T follicular helper cell (primary cell): ENCODE data around the gene IL4I1.

Experiments used
- DNase-seq: peaks from one replicate; pipeline ENCODE4 v3.0.0-alpha.2; 2020; ENCODE audit warnings: low read depth

The IL4I1 gene

GRCh38 chr19:49895566-49896297, 955 bp downstream of the IL4I1 start:
- no peak for DNase-seq

- DNase-seq: no peak
Measured at GRCh38 chr19:49894879-49895565, 1.7 kb downstream of the IL4I1 start.

DNA sequence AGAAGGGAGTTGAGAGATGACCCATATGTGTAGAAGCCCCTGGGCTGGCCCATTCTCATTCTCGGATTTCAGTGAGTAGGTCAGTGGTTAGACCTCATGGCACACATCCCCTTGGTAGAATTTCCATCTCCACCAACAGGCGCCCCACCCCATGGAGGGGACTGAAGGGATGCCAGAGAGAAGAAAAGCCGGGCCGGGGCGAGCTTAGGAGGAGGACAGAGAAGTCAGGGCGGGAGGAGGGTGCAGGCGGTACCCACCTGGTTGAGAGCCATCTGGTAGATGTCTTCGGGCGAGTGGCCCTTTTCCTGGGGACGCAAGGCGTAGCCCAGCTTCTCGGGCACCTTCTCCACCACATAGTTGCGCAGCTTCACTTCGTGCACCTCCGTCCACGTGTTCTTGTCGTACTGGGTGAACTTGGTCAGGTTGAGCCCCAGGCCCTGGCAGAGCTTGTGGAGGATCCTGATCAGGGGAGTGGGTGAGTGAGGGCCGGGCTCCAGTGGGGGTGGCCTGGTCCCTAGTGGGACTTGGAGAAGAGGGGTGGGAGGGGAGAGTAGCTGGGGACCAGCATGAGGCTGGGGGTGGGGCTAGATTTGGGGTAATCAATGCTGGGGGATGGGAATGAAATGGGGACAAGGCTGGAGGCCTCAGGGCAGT, 2.5 kb downstream of the IL4I1 start:
- no peak for DNase-seq

DNA sequence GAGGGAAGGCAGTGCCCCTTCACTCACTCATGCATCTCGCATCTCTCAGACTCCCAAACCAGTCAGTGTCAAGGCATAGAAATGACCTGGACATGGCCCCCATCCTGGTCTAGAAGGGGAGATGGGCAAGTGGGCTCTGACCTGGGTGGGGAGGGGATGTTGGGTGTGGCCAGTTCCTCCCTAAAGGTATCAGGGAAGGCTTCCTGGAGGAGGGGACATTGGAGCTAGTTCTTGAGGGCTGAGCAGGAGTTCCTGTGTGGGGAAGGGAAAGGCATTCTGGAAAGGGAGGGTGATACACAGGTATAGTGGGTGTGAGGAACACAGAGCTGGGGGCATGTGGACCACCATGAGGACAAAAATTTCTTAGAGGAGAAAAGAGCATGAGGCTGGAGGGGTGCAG, 4.0 kb downstream of the IL4I1 start:
- no peak for DNase-seq

DNA sequence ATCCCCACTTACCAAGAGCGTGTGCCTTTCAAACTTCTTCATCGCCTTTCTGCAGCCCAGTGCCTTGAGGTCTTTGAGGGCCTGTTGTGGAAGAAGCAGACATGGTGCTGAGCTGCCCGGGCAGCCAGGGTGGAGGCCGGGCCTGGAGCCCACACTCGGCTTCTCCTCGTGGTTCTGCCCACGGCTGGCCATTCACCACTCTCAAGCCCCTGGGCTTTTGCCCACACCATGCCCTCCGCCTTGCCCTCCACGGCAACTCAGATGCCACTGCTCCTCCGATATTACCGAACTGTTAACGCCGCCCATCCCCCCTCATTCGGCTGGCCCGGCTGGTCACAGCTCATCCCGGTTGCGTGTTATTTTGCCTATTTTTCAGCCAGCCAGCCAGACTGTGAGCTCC, 5.3 kb downstream of the IL4I1 start:
- DNase-seq: no peak

- peak; percentile 64 for DNase-seq
Measured at GRCh38 chr19:49890349-49891311, 6.1 kb downstream of the IL4I1 start.

GRCh38 chr19:49889687-49890348, 6.9 kb downstream of the IL4I1 start:
- peak; percentile 63 for DNase-seq

- DNase-seq: no peak
Measured at GRCh38 chr19:49889038-49889686, 7.5 kb downstream of the IL4I1 start.

DNA sequence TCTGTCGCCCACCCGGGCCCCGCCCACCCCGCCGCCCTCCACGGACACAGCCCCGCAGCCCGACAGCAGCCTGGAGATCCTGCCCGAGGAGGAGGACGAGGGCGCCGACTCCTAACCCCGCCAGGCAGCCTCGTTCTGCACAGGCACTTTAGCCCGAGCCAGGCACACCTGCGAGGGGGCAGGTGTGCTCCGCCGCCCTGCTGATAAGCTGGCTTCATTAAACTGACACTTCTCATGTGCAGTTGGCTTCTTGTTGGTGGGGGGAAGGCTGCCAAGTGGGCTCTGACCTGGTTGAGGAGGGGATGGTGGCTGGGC, 8.2 kb downstream of the IL4I1 start:
- no peak for DNase-seq

DNA sequence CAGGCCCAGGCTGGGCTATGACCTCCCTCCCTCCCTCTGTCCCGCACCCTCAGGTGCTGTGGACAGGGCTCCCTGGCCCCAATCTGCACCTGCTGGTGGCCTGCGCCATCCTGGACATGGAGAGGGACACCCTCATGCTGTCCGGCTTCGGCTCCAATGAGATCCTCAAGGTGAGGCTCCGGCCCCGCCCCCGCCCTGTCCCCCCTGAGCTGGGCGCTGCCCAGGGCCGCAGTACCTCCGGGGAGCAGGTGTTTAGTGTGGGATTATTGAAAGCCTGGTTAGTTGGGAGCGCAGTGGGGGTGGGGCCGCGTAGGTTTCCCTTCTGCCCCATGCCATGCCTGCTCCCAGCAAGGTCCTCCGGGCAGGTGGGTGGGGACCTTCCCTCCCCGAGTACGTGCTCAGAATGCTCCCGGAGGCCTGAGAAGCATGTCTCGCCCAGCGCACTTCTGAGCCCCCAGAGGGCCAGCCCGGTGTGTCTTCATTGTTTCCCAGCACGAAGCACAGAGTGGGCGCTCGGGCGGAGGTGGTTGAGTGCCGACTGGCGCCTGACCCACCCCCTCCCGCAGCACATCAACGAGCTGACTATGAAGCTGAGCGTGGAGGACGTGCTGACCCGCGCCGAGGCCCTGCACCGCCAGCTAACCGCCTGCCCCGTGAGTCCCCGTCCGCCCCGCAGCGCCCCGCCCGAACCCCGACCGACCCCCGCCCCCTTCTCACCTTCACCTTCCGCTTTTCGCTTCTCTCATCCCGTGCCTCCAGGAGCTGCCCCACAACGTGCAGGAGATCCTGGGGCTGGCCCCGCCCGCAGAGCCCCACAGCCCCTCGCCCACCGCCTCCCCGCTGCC, 8.8 kb downstream of the IL4I1 start:
- DNase-seq: no peak

GRCh38 chr19:49887037-49887664, 9.5 kb downstream of the IL4I1 start:
- DNase-seq: no peak

DNA sequence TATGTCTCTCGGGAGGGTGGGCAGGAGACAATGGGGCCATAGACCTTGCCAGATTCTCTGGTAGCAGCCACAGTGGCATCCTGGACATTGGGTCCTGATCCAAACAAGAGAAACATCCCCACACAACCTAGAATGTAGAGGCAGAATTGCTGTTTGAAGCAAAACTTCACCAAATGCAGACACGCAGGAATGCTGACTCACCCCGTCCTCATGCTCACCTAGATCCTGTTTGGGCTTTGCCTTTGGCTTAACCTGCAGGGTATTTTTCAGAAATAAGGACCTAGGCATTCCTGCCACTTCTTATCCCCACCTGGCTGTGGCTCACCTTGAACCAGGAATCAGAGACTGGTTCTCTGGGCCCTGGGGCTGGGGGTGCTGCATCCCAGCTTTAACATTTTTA, 11.9 kb downstream of the IL4I1 start:
- DNase-seq: no peak

DNA sequence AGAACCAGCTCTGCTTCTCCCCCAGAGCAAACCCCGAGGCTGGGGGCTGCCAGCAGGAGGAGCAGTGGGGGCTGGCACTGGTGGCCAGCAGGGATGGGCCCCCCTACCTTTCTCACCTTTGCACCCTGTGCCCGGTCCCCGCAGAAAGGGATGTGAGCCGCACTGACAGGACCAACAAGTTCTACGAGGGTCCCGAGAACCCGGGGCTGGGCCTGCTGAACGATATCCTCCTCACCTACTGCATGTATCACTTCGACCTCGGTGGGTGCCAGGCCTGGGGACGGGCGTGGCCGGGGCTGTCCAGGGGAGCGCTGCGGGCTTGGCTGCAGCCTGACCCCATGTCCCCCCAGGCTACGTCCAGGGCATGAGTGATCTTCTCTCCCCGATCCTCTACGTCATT, 12.6 kb downstream of the IL4I1 start:
- no peak for DNase-seq

GRCh38 chr19:49883094-49883493, 13.6 kb downstream of the IL4I1 start:
- DNase-seq: no peak

DNA sequence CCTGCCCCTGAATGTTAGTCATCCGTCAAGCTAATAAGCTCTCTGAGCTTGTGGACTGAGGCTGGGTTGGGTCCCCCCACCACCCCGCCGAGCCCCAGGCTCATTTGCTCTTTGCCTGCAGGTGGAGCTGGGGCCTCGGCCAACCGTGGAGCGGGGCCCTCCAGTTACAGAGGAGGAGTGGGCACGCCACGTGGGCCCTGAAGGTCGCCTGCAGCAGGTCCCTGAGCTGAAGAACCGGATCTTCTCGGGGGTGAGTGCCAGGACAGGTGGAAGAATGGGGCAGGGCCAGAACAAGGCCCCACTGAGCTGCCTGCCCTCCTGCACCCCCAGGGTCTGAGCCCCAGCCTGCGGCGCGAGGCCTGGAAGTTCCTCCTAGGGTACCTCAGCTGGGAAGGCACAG, 14.0 kb downstream of the IL4I1 start:
- DNase-seq: no peak

DNA sequence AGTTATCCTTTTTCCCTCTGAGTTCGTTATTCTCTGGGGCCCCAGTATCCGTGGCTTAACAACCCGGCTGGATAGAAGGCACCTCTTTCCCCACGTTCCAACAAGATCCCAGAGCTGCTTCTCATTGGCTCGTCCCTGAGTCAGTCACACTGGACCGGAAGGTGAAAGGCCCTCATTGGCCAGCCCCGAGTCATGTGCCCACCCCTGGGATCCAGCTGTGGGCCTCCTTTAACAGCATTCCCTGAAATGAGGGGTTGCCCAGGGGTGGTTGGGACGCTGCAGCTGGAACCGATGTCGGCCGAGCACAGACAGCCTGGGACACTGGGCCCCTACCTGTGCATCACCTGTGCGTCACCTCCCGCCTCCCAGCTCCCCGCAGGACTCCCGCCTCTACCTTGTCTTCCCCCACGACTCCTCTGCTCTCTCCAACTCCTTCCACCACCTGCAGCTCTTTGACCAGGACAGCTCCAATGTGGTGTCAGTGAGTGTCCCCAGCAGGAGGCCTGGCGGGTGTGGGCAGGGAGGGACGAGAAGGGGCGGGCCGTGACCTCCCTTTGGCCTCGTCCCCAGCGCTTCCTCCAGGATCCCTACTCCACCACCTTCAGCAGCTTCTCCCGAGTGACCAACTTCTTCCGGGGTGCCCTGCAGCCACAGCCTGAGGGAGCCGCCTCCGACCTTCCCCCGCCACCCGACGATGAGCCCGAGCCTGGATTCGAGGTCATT, 14.9 kb downstream of the IL4I1 start:
- no peak for DNase-seq

GRCh38 chr19:49881186-49881585, 15.5 kb downstream of the IL4I1 start:
- no peak for DNase-seq

GRCh38 chr19:49880162-49880869, 16.4 kb downstream of the IL4I1 start:
- DNase-seq: no peak
